Stimulated activated CD4-positive, alpha-beta T cell treated with anti-CD3 and anti-CD28 coated beads, Interleukin-12 subunit alpha, Interleukin-12 subunit beta, amount 100 ng/mL, for 24 hours (primary cell): Measurements from ENCODE around the gene POU2F1.

Experiments
- DNase-seq, 2 experiments: peaks; one replicate each; pipeline ENCODE4 v3.0.0-alpha.2; 2020; ENCODE audit warnings: low read depth in 2 of 2

POU2F1 gene

DNA sequence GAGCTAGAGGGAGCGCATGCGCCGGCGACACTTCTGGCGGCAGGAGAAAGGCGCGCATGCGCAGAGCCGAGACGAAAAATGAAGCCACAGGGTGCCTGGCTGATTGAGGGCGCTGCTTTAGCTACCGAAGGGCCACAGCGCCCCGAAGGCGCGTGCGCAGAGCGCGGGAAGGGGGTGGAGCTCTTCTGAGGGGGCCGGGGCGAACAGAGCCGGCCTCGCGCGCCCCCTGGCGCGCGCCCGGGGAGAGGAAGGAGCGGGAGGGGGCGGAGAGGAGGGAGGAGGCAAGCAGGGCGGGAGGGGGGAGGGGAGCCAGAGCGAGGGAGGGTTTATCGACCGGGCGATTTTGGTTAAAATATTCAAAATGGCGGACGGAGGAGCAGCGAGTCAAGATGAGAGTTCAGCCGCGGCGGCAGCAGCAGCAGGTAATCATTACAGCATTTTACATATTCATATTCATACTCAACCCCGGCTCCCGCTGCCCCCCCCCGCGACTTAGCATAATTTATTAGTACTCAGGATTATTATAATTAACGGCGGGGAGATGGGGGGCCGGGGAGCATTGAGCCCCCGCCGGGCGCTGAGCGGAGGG is at the start of gene POU2F1:
Gene POU2F1 (plus strand): TSS at position 350 of the 589 bp plus-strand sequence. CDS start 12 bp downstream, at position 362.
- peak; percentile 96 to 99 for DNase-seq

DNA sequence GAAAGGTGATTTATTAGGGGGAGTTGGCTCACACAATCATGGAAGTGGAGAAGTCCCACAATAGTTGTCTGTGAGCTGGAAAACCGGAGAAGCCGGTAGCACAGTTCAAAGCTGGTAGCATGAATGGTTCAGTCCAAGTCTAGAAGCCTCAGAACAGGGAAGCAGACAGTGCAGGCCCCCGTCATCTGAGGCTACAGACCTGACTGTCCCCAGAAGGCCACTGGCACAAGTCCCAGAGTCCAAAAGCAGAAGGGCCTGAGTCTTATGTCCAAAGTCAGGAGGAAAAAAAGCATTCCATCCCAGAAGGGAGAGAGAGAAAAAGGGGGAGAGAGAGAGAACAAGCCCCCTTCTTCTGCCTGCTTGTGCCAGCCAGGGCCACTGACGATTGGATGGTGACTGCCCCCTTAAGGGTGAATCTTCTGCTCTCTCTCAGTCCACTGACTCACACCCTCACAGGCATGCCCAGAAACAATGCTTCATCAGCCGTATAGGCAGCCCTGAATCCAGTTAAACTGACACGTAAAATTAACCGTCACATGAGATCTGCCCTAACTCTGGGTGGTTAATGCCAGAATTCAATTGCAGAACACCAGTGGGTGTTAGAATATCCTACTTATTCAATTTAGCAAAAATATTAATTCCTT is 49.3 kb upstream of the POU2F1 start:
- DNase-seq, result no peak

DNA sequence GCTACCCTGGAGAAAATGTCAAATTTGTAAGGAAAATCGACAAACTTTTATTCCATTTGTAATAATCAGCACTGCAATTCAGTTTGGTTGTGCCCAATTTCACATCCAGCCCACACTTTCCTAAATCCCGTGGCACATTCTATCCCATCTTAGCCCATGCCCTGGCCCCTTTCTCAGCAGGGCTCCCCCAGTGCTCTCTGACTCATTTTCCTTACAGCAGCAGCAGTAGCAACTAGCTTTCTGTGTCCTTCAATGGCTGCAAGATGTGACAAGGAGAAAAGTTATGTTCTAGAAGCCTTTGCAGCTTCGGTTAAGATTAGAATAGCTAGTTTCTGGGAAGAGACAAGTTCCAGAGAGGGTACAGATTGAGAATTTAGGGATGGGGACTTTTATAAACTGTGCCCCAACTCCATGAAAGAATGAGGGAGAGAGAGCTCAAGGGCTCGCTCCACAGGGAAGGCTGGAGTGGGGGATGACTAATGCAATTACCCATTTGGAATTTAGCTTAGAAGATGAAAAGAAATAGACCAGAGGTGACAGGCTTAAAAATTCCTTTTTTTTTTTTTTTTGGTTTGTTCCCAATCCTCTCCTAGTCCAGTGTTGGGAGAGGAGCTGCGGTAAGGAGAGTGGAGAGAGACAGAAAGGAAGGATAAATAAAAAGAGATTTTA is 47.0 kb upstream of the POU2F1 start:
- DNase-seq, result no peak

DNA sequence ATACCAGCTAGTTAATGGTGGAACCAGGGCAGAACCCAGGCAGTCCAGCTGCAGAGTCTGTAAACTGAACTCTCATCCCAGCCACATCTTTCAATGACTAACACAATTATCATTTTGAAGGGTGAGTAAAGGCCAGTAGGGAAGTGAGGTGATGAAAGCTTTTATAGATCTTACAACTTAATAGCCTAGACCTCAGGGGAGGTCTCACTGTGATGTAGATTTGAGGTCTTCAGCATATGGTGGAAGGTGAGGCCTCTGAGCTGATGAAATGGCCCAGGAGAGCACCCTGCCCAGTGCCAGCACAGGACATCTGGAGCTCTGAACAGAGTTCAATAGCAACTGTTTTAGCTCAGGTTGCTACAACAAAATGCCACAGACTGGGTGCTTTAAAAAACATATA is 44.8 kb upstream of the POU2F1 start:
- DNase-seq, result no peak

DNA sequence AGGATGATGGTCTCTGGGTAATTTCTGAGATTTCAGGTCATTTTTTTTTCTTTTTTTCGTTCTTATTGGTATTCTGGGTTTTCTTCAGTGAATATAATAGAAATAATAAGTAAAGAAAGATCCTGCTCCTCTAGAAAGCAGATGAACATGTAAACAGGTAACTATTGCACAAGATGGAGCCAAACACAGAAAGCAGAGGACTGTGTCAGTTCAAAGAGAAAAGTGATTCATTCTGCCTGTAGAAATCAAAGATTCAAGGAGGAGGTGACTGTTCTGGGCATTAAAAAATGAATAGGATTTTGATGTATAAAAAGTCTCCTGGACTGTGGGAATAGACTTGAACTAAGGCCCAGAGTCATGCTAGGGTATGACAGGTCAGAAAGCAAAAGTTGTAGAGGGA is 41.9 kb upstream of the POU2F1 start:
- no peak for DNase-seq

DNA sequence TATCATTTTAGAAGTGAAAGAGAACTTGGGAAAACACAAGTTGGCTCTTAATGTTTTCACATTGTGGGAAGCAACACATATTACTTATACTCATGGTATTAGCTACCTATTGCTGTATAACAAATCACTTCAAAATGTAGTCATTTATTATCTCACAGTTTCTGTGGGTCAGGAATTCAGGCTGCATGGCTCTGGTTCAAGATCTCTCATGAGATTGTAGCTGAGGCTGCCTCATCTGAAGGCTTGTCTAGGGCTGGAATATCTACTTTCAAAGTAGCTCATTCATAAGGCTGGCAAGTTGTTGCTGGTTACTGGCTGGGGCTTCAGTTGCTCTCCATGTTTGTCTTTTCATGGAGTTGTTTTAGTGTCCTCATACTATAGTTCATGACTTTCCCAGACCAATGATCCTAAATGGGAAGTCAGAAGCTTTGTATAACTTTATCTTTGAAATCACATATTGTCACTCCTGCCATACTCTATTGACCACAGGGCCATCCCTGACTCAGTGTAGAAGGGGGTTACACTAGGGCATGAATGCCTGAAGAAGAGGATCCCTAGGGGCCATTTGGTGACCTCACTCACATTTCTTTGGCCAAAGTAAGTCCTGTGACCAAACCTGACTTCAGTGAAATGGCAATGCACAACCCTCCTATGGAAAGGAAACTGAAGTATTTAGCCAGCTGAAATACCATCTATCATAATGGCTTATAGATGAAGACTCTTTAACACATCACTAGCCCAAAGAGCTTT is 37.9 kb upstream of the POU2F1 start:
- no peak for DNase-seq

DNA sequence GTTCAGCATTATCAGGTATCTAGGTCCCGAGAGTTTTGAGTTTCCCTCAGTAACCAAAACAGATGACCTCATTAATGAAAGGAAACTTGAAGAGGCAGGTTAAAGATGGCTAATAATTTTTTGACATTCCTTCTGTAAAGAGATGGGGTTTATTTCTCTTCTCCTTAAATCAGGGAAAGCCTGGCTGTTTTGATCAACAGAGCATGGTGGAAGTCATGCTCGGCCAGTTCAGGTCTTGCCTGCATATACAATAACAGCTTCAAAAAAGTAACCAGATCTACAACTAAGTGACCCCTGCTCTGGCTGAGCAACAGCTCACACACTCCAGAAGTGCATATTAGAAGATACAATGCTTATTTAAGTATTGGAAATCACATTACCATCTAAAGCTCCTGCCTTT is 36.6 kb upstream of the POU2F1 start:
- DNase-seq, result no peak

DNA sequence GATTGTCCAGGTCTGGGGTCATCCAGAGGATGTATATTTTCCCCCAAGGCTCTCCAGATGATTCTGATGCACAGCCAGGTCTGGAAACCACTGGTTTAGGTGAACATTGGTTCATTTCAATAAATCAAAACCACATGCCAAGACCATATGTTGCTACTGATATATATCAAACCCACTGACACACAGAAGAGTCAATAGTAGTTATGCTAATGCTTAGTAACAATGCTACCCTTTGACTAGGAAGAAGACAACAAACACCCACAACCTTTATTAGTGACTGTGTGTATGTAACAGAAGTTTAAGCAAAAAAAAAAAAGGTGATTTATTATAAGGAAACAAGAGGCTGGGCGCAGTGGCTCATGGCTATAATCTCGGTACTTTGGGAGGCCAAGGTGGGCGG is 35.6 kb upstream of the POU2F1 start:
- no peak for DNase-seq

DNA sequence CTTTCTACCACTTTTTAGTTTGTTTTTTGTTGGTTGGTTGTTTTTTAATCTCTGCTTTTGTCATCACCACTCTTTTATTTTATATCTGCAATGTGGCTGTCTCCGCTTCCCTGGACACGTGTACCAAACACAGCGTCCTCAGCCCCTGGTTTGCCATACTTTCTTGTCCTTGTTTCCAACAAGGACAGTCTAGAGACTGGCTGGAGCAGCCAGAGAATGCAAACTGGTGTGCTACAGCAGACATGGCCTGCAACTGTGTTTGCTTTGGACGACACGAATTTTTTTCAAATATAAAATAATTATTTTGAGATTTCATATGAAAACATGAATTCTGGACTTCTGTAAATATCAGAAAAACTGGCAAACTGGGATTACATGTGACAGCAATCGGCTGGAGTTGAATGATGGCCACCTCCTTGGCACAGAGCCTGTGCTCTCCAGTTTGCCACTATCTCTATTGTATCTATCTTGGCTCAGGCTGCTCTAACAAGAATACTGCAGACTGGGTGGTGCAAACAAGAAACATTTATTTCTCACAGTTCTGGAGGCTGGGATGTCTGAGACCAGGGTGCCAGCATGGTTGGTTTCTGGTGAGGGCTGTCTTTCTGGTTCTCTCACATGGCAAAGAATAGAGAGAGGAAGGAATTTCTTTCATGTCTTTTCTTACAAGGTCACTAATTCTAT is 34.6 kb upstream of the POU2F1 start:
- no peak for DNase-seq

DNA sequence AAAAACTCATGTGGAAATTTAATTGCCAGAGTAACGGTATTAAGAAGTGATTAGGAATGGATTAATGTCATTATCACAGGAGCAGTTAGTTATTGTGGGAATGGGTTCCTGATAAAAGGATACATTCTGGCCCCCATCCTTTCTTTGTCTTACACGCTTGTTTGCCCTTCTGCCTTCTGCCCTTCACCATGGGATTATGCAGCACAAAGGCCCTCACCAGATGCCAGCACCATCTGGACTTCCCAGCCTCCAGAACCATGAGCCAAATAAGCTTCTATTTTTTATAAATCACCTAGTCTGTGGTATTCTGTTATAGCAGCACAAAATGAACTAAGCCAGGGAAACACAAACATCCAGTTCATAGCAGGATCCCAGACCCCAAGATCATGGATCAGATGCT is 33.9 kb upstream of the POU2F1 start:
- DNase-seq, result no peak

DNA sequence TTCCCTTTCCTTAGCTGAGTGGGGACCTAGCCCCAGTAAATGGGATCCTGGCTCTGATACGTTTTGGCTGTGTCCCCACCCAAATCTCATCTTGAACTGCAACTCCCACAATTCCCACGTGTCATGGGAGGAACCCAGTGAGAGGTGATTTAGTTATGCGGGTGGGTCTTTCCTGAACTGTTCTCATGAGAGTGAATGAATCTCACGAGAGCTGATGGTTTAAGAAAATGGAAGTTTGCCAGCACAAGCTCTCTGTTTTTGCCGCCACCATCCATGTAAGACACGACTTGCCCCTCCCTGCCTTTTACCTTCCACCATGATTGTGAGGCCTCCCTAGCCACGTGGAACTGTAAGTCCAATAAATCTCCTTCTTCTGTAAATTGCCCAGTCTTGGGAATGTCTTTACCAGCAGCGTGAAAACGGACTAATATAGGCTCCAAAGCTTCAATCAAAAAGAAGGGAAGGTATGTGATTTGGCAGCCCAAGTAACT is 29.9 kb upstream of the POU2F1 start:
- no peak for DNase-seq

DNA sequence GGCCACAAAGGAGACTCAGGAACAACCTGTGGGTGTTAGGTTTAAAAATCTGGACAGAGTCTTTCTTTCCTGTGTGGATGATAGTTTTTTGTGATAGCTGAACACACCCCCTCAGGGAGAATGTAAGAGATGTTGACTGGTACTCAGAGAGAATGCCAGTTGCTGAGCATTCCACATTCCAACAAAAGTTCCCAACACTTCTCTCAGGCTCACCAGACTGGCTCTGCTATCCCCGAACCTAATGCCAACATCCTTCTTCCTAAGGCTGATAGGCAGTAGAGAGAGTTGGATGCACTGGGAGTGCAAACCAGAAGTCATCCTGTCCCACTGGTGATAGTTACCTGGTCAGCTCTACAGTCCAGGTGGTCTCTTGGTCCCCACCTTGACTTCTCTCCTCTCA is 28.7 kb upstream of the POU2F1 start:
- no peak for DNase-seq

DNA sequence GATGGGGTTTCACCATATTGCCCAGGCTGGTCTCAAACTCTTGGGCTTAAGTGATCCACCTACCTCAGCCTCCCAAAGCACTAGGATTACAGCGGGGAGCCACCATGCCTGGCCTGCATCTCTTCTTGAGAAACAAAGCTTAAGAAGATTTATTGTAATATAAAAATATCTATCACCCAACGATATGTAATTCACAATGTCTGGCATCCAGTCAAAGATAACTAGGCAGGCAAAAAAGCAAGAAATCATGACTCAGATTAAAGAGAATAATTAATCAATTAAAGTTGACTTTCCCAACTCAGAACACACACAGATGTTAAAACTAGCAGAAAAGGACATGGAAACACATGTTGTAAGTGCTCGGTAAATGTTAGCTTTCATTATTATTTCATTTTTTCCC is 26.5 kb upstream of the POU2F1 start:
- DNase-seq, result no peak

DNA sequence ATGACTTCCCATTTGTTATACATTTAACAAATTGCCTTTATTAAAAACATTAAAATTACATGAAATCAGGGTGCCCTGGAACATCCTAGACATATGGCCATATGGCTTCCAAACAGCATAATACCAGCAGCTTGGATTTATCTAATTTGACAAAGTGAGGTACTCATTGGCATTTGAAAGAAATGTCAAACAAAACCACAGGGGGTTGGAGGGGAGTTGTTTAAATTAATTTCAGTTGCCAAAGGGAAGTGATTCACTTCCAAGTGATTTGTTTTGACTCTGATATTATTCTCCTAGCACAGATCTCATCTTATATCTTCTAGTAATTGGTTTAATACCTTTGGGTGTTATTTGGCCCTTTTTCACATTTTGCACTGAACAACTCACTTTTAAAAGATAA is 24.5 kb upstream of the POU2F1 start:
- no peak for DNase-seq

DNA sequence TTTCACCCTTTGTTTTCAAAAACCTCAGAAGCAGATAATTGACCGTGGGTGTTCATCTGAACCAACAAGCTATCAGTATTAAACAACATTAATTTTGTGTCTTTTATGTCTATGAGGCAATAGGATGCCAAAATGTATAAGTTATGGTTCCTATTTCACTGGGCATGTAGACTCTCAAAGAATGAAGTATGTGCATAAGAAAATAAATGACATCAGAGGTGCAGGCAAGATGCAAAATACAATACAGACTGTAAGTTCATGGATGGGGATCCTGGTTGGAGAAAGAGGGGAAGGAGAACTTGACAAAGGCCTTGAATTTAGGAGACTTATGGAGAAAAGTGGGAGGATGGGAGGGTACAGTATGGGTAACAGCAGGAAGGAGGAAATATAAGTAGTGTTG is 23.4 kb upstream of the POU2F1 start:
- DNase-seq, result no peak

DNA sequence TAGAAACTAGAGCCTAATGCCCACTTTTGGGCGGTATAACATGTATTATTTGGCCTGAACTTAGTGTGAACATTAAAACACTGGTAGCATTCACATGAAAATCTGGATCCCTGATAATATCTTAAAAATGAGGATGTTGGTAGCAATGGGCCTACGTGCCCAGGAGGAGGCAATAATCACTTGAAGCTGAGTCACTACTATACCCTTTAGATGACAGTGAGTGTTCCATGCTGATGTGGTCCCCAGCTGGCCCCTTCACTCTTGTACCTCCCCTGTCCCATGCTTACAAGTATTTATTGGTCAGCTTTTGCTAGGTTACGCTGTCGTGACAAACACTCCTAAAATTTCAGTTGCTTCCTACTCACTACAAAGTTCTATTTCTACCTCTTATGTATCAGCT is 23.0 kb upstream of the POU2F1 start:
- no peak for DNase-seq

DNA sequence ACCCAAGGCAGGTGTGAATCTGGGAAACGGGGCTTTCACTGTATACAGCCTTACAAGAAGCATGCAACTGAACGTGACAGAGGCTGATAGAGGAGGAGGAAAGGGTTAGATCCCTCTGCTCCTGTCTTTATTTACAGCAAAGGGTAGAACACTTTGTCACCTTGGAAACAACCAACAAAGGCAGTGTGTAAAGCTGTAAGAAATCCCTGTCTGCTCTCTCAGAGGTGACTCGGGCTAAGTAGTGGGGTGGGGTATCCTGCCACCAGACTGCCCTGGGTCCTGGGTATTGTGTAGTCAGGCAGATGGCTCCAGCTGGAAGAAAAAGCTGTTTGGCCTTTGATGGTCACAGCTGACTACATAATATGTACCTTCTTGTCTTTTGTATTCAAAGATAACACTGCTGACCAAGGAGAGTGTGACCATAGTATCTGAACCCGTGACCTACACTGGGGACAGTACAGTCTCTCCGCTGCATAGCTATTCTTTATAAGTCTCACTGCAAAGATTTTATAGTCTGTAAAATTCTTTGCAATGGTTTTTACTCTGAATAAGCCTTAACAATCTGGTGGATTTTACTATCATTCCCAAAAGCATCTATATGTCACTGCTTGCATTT is 22.1 kb upstream of the POU2F1 start:
- no peak for DNase-seq

DNA sequence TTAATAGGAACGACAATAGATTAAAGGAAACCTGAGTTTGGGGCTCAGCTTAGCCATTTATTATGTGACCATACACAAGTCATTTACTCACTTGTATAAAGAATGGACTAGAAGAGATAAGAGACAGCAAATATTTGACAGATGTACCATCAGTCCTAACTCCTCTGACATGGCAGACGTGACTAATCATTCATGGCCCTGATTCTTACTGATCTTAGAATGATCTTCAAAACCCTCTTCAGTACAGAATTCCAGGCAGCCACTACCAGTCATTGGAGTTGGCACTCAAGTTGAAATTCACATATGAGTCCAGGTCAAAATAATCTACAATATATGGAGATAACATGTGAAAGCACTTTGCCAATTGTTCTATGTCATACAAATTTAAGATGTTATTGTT is 21.0 kb upstream of the POU2F1 start:
- no peak for DNase-seq

DNA sequence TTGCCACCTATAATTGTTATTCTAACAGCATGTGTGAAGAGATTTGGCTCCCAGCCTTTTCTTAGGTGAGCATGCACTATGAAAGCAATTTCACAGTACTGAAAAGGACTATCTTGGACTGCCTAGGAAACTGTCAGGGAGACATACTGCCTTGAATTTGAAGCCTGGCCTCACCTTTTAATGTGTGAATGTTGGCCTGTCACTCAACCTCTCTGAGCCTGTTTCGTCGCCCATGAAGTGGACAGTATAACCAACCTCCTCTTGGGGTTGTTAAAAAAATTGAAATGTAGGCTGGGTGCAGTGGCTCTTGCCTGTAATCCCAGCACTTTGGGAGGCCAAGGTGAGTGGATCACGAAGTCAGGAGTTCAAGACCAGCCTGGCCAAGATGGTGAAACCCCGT is 20.4 kb upstream of the POU2F1 start:
- DNase-seq, result no peak

DNA sequence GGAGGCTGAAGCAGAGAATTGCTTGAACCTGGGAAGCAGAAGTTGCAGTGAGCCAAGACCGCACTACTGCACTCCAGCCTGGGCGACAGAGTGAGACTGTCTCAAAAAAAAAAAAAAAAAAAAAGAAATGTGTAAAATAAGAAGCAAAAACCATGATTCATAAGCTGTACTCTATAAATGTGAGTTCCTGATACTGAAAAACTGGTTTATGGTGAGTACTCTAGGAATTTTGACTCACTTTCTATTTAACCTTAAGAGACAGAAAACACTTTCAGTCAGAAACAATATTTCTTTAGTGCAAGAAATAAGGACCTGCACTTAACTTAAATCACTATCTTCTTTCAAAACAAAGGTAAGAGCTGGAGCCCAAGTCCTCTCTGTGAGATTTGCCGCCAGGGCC is 19.9 kb upstream of the POU2F1 start:
- no peak for DNase-seq

DNA sequence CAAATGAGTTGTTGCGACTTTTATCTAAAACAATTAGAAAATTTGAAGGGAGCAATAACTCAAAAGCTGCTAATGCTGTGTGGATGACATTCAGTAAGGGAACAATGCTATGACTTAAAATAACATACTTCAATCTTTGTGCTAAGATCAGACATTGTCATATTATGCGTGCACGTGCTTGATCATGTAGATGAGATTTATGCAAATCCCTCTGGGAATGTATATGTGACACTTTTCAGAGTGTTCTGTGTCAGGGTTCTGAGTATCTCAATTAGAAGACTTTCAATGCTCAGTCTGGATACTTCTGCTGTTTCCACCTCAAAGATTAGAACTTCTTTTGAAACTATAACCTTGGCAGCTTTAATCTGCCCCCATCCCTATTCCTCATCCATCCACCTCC is 18.6 kb upstream of the POU2F1 start:
- DNase-seq, result no peak
